HG03196 (cell line): ENCODE results near the gene CARD11.

Experiments
- ATAC-seq: cut with Tn5 transposase; IDR thresholded peaks from one replicate; pipeline ENCODE4 v1.9.1; 2021; ENCODE audit not compliant: unreplicated experiment

CARD11 gene

GRCh38 chr7:2856388-2857169 is 187.1 kb downstream of the CARD11 start:
- ATAC-seq: no peak
